ENCODE measurements around the gene FUT8. TPM values are rescaled to one million over a fixed set of nuclear protein-coding genes. Genes with fewer than 3 reads are reported as not detected.

The FUT8 gene
- polyA plus RNA-seq, 1 experiment, result 45.1 TPM

DNA sequence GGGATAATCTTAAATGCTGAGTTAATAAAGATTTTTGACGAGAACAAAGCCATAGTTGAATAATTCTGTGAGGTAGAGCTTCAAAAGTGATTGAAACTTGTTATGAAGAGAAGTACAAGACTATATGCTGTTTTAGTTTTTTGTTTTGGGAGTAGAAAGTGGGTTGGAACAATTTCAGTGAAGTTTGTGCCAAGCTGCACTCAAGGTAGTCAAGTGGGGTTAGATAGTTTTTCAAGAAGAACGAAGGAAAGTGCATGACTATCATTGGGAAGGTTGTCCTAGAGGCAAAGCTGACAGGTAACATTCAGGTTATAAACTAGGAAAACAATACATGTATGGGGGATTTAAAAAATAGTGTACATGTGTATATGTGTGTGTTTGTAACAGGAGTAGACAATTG lies 16.2 kb downstream of the FUT8 start:
- no peak overlapping the region for H3K27ac ChIP-seq (ENCODE audit: low read depth, low read length)
- TF ChIP-seq, protein P1, sequence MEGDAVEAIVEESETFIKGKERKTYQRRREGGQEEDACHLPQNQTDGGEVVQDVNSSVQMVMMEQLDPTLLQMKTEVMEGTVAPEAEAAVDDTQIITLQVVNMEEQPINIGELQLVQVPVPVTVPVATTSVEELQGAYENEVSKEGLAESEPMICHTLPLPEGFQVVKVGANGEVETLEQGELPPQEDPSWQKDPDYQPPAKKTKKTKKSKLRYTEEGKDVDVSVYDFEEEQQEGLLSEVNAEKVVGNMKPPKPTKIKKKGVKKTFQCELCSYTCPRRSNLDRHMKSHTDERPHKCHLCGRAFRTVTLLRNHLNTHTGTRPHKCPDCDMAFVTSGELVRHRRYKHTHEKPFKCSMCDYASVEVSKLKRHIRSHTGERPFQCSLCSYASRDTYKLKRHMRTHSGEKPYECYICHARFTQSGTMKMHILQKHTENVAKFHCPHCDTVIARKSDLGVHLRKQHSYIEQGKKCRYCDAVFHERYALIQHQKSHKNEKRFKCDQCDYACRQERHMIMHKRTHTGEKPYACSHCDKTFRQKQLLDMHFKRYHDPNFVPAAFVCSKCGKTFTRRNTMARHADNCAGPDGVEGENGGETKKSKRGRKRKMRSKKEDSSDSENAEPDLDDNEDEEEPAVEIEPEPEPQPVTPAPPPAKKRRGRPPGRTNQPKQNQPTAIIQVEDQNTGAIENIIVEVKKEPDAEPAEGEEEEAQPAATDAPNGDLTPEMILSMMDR (IDR thresholded peaks at IDR 0.05; ENCODE audit: low read depth, low read length), result no peak
- H3K9me3 ChIP-seq (ENCODE audit: control insufficient read depth, insufficient read depth, low read length), result no peaks in the 10 kb centered on the region
- H3K4me3 ChIP-seq (ENCODE audit: low read depth, low read length), result no peak overlapping the region
- H3K27me3 ChIP-seq (ENCODE audit: control insufficient read depth, insufficient read depth, low read length), result no peaks in the 10 kb centered on the region
- ChIA-PET POLR2A (interaction anchor here (0.6 kb wide), 1 partner anchor 240 kb away, joined by 3 read pairs; no protein-coding TSS in a partner anchor), CTCF (interaction anchor here (0.5 to 1.9 kb wide), 3 partner anchors 13 to 396 kb away, joined by 3 to 8 read pairs (median 8); no protein-coding TSS in a partner anchor)
- DNase-seq (ENCODE audit: low read depth, low spot score), result no peak

DNA sequence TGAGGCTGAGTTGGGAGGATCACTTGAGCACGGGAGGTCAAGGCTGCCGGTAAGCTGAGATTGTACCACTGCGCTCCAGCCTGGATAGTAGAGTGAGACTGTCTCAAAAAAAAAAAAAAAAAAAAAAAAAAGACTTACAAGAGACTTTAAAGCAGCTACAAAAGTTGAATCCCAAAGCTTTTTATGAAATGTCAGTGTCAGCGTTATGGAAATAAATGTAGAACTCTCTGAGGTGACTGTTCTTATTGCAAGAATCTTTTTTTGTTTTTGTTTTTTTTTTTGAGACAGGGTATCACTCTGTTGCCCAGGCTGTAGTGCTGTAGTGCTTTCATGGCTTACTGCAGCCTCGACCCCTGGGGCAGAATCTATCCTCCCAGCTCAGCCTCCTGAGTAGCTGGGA lies 17.2 kb downstream of the FUT8 start:
- Histone ChIP-seq H3K27me3 (ENCODE audit: control insufficient read depth, insufficient read depth, low read length) (no peaks in the 10 kb centered on the region), H3K27ac (ENCODE audit: low read depth, low read length) (no peak overlapping the region), H3K4me3 (ENCODE audit: low read depth, low read length) (no peak overlapping the region), H3K9me3 (ENCODE audit: control insufficient read depth, insufficient read depth, low read length) (no peaks in the 10 kb centered on the region)
- ChIA-PET POLR2A (no interaction called here), CTCF (interaction anchor here (0.6 to 1.9 kb wide), 2 partner anchors 267 to 395 kb away, joined by 4 to 8 read pairs; no protein-coding TSS in a partner anchor)
- no peak for DNase-seq (ENCODE audit: low read depth, low spot score)
- TF ChIP-seq, protein P1 (IDR thresholded peaks at IDR 0.05; ENCODE audit: low read depth, low read length), result no peak

DNA sequence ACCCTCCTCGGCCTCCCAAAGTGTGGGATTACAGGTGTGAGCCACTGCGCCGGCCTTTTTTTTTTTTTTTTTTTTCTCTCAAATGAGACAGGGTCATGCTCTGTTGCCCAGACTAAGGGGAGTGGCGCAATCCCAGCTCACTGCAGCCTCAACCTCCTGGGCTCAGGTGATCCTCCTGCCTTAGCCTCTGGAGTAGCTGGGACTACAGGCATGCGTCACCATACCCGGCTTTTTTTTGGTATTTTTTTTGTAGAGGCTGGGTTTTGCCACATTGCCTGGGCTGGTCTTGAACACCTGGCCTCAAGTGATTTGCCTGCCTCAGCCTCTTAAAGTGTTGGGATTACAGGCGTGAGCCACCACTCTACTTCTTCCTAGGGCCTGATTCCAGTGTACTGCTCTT lies 18.7 kb downstream of the FUT8 start:
- peaks cover 2% of the 10 kb centered on the region; the same call in 1 of the 2 replicates for H3K9me3 ChIP-seq (ENCODE audit: control insufficient read depth, insufficient read depth, low read length)
- no peaks in the 10 kb centered on the region for H3K27me3 ChIP-seq (ENCODE audit: control insufficient read depth, insufficient read depth, low read length)
- no peak overlapping the region for H3K27ac ChIP-seq (ENCODE audit: low read depth, low read length)
- TF ChIP-seq, protein P1 (IDR thresholded peaks at IDR 0.05; ENCODE audit: low read depth, low read length), result no peak
- CTCF ChIA-PET, result no interaction called here
- POLR2A ChIA-PET, result interaction anchor here (0.7 kb wide), 1 partner anchor 199 kb away, joined by 4 read pairs; no protein-coding TSS in a partner anchor
- no peak for DNase-seq (ENCODE audit: low read depth, low spot score)
- H3K4me3 ChIP-seq (ENCODE audit: low read depth, low read length), result no peak overlapping the region

DNA sequence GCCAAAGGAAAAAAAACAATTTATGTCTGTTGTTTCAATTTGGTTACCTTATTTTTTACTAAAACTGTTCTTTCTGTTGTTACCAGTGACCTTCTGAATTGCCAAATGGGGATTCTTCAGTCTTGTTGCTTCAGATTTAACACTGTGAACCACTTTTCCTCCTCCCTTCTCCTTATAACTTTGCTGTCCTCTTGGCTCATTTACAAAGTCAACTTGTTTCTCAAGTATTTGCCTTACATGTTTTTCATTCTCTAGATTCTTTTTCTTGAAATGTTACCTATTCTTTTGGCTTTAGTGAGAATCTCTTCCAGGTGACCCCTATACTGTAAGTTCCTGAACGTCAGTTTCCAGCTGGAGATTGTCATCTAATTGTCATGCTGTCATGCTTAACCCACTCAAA lies 19.4 kb downstream of the FUT8 start:
- Histone ChIP-seq H3K4me3 (ENCODE audit: low read depth, low read length) (no peak overlapping the region), H3K27me3 (ENCODE audit: control insufficient read depth, insufficient read depth, low read length) (no peaks in the 10 kb centered on the region), H3K27ac (ENCODE audit: low read depth, low read length) (no peak overlapping the region), H3K9me3 (ENCODE audit: control insufficient read depth, insufficient read depth, low read length) (peaks cover 2% of the 10 kb centered on the region; the same call in 1 of the 2 replicates)
- TF ChIP-seq, protein P1 (IDR thresholded peaks at IDR 0.05; ENCODE audit: low read depth, low read length), result no peak
- POLR2A ChIA-PET, result no interaction called here
- CTCF ChIA-PET, result interaction anchor here (1.7 kb wide), 1 partner anchor 393 kb away, joined by 4 read pairs; no protein-coding TSS in a partner anchor
- no peak for DNase-seq (ENCODE audit: low read depth, low spot score)

DNA sequence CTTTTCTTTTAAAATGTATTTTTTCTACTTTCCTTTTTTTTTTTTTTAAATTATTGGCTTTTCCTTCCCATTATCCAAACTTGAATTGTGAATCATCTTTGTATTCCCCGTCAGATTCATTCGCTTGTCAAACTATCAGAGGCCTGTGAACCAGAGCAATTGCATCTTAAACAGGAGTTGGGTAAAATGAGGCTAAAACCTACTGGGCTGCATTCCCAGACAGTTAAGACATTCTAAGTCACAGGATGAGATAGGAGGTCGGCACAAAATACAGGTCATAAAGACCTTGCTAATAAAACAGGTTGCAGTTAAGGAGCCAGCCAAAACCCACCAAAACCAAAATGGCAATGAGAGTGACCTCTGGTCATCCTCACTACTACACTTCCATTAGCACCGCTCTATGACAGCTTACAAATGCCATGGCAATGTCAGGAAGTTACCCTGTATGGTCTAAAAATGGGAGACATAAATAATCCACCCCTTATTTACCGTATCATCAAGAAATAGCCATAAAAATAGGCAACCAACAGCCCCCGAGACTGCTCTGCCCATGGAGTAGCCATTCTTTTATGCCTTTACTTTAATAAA lies 19.9 kb downstream of the FUT8 start:
- TF ChIP-seq, protein P1 (IDR thresholded peaks at IDR 0.05; ENCODE audit: low read depth, low read length), result no peak
- H3K27me3 ChIP-seq (ENCODE audit: control insufficient read depth, insufficient read depth, low read length), result no peaks in the 10 kb centered on the region
- no peak for DNase-seq (ENCODE audit: low read depth, low spot score)
- H3K27ac ChIP-seq (ENCODE audit: low read depth, low read length), result no peak overlapping the region
- ChIA-PET POLR2A (no interaction called here), CTCF (interaction anchor here (1.0 to 1.7 kb wide), 3 partner anchors 17 to 393 kb away, joined by 3 to 5 read pairs (median 4); no protein-coding TSS in a partner anchor)
- peaks cover 2% of the 10 kb centered on the region; the same call in 1 of the 2 replicates for H3K9me3 ChIP-seq (ENCODE audit: control insufficient read depth, insufficient read depth, low read length)
- H3K4me3 ChIP-seq (ENCODE audit: low read depth, low read length), result no peak overlapping the region
